ENCODE measurements around the gene ECE1. TPM values are rescaled to one million over a fixed set of nuclear protein-coding genes. Genes with fewer than 3 reads are reported as not detected.

ECE1 gene
- total and polyA plus RNA-seq, 2 of the 13 experiments (the other 11 are each of a cell fraction or from before 2014, with no cell fraction given) = 13.5 to 21.2 TPM

DNA sequence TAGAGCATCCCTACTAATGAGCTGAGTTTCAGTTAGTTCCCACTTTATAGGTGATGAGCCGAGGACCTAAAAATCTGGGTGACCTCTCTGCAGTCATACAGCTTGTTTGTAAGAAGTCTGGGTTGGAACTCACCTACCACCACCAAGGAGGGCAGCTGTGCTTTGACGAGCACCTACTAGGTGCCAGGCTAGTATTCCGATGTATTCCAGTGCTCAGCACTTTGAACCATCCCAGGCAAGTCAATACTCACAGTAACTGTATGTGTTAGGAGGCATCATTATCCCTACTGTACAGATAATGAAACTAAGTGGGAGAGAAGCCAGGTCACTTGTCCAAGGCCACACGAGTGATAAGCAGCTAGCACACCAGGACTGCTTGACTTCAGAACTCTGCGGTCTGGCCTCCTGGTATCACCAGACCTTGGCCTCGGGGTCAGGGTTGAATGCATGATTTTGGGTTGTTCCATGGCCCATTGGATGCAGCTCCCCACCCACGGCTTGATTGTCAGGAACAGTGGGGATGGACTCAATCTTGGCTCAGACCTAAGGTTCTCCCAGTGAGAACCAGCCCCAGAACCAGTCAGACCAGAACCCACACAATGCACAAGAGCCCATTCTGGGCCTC, 20.7 kb downstream of the ECE1 start (continued):
- peak; percentile 46; the same call in 1 of the 2 replicates for TF ChIP-seq MEF2D (CRISPR knock-in tag; IDR thresholded peaks at IDR 0.05)
- no peak for TF ChIP-seq ZEB1 (IDR thresholded peaks at IDR 0.05; ENCODE audit: insufficient replicate concordance, low read depth)
- no peak for TF ChIP-seq TAF15 (IDR thresholded peaks at IDR 0.05; ENCODE audit: low read depth, low read length, poor library complexity, severe bottlenecking)
- TF ChIP-seq TSC22D2 (CRISPR knock-in tag; IDR thresholded peaks at IDR 0.05; ENCODE audit: borderline replicate concordance) = no peak
- TF ChIP-seq ISX (CRISPR knock-in tag; conservative IDR thresholded peaks at IDR 0.05) = no peak
- TF ChIP-seq RXRB (CRISPR knock-in tag; IDR thresholded peaks at IDR 0.05; ENCODE audit: borderline replicate concordance) = peak; percentile 90
- TF ChIP-seq NCOA2 (CRISPR knock-in tag; IDR thresholded peaks at IDR 0.05) = peak; percentile 94
- peak; percentile 82 for TF ChIP-seq HDAC1 (CRISPR knock-in tag; IDR thresholded peaks at IDR 0.05)
- peak; percentile 91 for TF ChIP-seq NCOR1 (IDR thresholded peaks at IDR 0.05; ENCODE audit: borderline replicate concordance, low read length)
- TF ChIP-seq CEBPG (CRISPR knock-in tag; IDR thresholded peaks at IDR 0.05) = peak; percentile 32; the same call in 1 of the 2 replicates
- TF ChIP-seq, protein P1, sequence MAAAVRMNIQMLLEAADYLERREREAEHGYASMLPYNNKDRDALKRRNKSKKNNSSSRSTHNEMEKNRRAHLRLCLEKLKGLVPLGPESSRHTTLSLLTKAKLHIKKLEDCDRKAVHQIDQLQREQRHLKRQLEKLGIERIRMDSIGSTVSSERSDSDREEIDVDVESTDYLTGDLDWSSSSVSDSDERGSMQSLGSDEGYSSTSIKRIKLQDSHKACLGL (CRISPR knock-in tag; IDR thresholded peaks at IDR 0.05) = no peak
- no peak for TF ChIP-seq ZNF382 (CRISPR knock-in tag; IDR thresholded peaks at IDR 0.05; ENCODE audit: borderline replicate concordance)
- TF ChIP-seq, protein P2, sequence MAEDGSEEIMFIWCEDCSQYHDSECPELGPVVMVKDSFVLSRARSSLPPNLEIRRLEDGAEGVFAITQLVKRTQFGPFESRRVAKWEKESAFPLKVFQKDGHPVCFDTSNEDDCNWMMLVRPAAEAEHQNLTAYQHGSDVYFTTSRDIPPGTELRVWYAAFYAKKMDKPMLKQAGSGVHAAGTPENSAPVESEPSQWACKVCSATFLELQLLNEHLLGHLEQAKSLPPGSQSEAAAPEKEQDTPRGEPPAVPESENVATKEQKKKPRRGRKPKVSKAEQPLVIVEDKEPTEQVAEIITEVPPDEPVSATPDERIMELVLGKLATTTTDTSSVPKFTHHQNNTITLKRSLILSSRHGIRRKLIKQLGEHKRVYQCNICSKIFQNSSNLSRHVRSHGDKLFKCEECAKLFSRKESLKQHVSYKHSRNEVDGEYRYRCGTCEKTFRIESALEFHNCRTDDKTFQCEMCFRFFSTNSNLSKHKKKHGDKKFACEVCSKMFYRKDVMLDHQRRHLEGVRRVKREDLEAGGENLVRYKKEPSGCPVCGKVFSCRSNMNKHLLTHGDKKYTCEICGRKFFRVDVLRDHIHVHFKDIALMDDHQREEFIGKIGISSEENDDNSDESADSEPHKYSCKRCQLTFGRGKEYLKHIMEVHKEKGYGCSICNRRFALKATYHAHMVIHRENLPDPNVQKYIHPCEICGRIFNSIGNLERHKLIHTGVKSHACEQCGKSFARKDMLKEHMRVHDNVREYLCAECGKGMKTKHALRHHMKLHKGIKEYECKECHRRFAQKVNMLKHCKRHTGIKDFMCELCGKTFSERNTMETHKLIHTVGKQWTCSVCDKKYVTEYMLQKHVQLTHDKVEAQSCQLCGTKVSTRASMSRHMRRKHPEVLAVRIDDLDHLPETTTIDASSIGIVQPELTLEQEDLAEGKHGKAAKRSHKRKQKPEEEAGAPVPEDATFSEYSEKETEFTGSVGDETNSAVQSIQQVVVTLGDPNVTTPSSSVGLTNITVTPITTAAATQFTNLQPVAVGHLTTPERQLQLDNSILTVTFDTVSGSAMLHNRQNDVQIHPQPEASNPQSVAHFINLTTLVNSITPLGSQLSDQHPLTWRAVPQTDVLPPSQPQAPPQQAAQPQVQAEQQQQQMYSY (CRISPR knock-in tag; IDR thresholded peaks at IDR 0.05) = no peak
- peak; percentile 46; the same call in 1 of the 2 replicates for TF ChIP-seq ZNF292 (CRISPR knock-in tag; IDR thresholded peaks at IDR 0.05; ENCODE audit: borderline replicate concordance, low read depth)
- TF ChIP-seq, protein P3, sequence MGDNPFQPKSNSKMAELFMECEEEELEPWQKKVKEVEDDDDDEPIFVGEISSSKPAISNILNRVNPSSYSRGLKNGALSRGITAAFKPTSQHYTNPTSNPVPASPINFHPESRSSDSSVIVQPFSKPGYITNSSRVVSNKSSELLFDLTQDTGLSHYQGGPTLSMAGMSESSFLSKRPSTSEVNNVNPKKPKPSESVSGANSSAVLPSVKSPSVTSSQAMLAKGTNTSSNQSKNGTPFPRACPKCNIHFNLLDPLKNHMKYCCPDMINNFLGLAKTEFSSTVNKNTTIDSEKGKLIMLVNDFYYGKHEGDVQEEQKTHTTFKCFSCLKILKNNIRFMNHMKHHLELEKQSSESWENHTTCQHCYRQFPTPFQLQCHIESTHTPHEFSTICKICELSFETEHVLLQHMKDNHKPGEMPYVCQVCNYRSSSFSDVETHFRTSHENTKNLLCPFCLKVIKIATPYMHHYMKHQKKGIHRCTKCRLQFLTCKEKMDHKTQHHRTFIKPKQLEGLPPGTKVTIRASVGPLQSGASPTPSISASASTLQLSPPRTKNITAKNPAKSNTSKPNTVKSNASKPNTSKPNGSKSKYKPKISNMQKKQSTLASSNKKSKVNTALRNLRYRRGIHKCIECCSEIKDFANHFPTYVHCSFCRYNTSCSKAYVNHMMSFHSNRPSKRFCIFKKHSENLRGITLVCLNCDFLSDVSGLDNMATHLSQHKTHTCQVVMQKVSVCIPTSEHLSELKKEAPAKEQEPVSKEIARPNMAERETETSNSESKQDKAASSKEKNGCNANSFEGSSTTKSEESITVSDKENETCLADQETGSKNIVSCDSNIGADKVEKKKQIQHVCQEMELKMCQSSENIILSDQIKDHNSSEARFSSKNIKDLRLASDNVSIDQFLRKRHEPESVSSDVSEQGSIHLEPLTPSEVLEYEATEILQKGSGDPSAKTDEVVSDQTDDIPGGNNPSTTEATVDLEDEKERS (CRISPR knock-in tag; IDR thresholded peaks at IDR 0.05) = no peak; the same call in 1 of the 2 replicates
- peak; percentile 65 for TF ChIP-seq ZFX (CRISPR knock-in tag; IDR thresholded peaks at IDR 0.05; ENCODE audit: low read depth)
- no peak for TF ChIP-seq PCBP2 (optimal IDR thresholded peaks at IDR 0.05; ENCODE audit: low read depth, low read length, poor library complexity, severe bottlenecking)
- TF ChIP-seq ZNF572 (CRISPR knock-in tag; IDR thresholded peaks at IDR 0.05) = no peak
- no peak for TF ChIP-seq ZNF138 (CRISPR knock-in tag; IDR thresholded peaks at IDR 0.05; ENCODE audit: low read depth)
- TF ChIP-seq, protein P4, sequence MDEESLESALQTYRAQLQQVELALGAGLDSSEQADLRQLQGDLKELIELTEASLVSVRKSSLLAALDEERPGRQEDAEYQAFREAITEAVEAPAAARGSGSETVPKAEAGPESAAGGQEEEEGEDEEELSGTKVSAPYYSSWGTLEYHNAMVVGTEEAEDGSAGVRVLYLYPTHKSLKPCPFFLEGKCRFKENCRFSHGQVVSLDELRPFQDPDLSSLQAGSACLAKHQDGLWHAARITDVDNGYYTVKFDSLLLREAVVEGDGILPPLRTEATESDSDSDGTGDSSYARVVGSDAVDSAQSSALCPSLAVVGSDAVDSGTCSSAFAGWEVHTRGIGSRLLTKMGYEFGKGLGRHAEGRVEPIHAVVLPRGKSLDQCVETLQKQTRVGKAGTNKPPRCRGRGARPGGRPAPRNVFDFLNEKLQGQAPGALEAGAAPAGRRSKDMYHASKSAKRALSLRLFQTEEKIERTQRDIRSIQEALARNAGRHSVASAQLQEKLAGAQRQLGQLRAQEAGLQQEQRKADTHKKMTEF (CRISPR knock-in tag; IDR thresholded peaks at IDR 0.05) = peak; percentile 78
- no peak for TF ChIP-seq ZFP36L2 (CRISPR knock-in tag; IDR thresholded peaks at IDR 0.05)
- peak; percentile 19; the same call in 1 of the 2 replicates for TF ChIP-seq MIER3 (CRISPR knock-in tag; IDR thresholded peaks at IDR 0.05; ENCODE audit: borderline replicate concordance)

Measured in HepG2 (cell line).